ENCODE data around the gene AKT2.

DNA sequence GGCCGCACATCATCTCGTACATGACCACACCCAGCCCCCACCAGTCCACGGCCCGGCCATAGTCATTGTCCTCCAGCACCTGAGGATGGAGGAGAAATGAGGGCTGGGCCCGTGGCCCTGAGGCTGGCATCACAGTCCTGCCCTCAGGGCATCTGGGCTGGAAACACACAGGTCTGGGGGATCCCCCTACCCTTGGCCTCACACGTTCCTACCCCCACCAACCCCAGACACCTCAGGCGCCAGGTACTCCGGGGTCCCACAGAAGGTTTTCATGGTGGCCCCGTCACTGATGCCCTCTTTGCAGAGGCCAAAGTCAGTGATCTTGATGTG, 49.2 kb downstream of the AKT2 start:
- TF ChIP-seq, protein P1, sequence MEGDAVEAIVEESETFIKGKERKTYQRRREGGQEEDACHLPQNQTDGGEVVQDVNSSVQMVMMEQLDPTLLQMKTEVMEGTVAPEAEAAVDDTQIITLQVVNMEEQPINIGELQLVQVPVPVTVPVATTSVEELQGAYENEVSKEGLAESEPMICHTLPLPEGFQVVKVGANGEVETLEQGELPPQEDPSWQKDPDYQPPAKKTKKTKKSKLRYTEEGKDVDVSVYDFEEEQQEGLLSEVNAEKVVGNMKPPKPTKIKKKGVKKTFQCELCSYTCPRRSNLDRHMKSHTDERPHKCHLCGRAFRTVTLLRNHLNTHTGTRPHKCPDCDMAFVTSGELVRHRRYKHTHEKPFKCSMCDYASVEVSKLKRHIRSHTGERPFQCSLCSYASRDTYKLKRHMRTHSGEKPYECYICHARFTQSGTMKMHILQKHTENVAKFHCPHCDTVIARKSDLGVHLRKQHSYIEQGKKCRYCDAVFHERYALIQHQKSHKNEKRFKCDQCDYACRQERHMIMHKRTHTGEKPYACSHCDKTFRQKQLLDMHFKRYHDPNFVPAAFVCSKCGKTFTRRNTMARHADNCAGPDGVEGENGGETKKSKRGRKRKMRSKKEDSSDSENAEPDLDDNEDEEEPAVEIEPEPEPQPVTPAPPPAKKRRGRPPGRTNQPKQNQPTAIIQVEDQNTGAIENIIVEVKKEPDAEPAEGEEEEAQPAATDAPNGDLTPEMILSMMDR (IDR thresholded peaks at IDR 0.05) = no peak
- no peak for TF ChIP-seq POLR2A (IDR thresholded peaks at IDR 0.05)
- TF ChIP-seq POLR2AphosphoS5 (IDR thresholded peaks at IDR 0.05; ENCODE audit: insufficient read depth in 1 of 2, low read depth in 1 of 2) = no peak

Measured in vagina (tissue), 2 donors.